Heart right ventricle (tissue), 16 donors: ENCODE measurements around the gene LHFPL5. TPM values are rescaled to one million over a fixed set of nuclear protein-coding genes. Genes with fewer than 3 reads are reported as not detected.

ENCODE experiments used
- ATAC-seq, 8 donors: fragments of 200-7000 bp; cut with Tn5 transposase; one replicate each; pipeline ENCODE4 v1.9.1; 2020; ENCODE audit warnings: mild to moderate bottlenecking in 8 of 8, moderate library complexity in 8 of 8, moderate number of reproducible peaks in 1 of 8
- DNase-seq, 2 donors: peaks; one replicate each; pipeline ENCODE4 v3.0.0-alpha.2; 2020
- H3K27ac ChIP-seq, 10 donors: fragments of 200-600 bp; sonication (generic) in 2 of 10; one replicate each; pipeline versions ENCODE4 v1.5.0 to v1.8.0; 2020 to 2022; ENCODE audit warnings: mild to moderate bottlenecking in 3 of 10
- H3K27me3 ChIP-seq, 7 donors: fragments of 200-600 bp; one replicate each; pipeline ENCODE4 v1.8.0; 2021 to 2022; ENCODE audit warnings: mild to moderate bottlenecking in 2 of 7
- H3K36me3 ChIP-seq, 9 donors: fragments of 200-600 bp; sonication (generic) in 1 of 9; one replicate each; pipeline versions ENCODE4 v1.5.0 to v1.8.0; 2020 to 2022; ENCODE audit warnings: mild to moderate bottlenecking in 2 of 9
- H3K4me1 ChIP-seq, 9 donors: fragments of 200-600 bp; sonication (generic) in 1 of 9; one replicate each; pipeline versions ENCODE4 v1.5.0 to v1.8.0; 2020 to 2022; ENCODE audit warnings: mild to moderate bottlenecking in 4 of 9
- H3K4me3 ChIP-seq, 10 donors: fragments of 200-600 bp; sonication (generic) in 2 of 10; one replicate each; pipeline versions ENCODE4 v1.5.0 to v1.8.0; 2020 to 2022; ENCODE audit warnings: mild to moderate bottlenecking in 7 of 10, moderate library complexity in 2 of 10
- H3K9me3 ChIP-seq, 11 donors: fragments of 200-600 bp in 10 of 11; sonication (generic) in 2 of 11; one replicate each; pipeline versions ENCODE4 v1.5.0 to v1.8.0; 2013 to 2022; ENCODE audit warnings: mild to moderate bottlenecking in 2 of 11, control low read depth in 1 of 11, moderate library complexity in 1 of 11
- WGBS, 2 donors: extraction: QIAGEN DNeasy Blood & Tissue Kit; methylation state at CpG; one replicate each; pipeline ENCODE4 v1.1.7; 2013; ENCODE audit warnings: inconsistent platforms in 1 of 2; 5-methylcytosine and 5-hydroxymethylcytosine counted together
- intact Hi-C, 10 donors: fragments of 100-400 bp; cut with DNase I; formaldehyde crosslinking; loops; one replicate each; pipeline versions ENCODE4 v1.11.1 to v1.14.2; 2022
- polyA plus RNA-seq, 2 donors: library from polyadenylated mRNA; stranded (reverse); fragments of 200-250 nt; gene quantifications; one replicate each; pipeline ENCODE4 v1.2.3, GENCODE V29; 2013
- total RNA-seq, 10 donors: library from RNA; stranded (reverse); fragmentation: NEBNext Ultra II Directional in 3 of 10; extraction: Animal tissue kit (Norgen Biotek cat#: 25700) in 3 of 10; gene quantifications; one replicate each; pipeline versions ENCODE4 v1.2.1 to v1.2.4, GENCODE V29; 2021 to 2023
- TF ChIP-seq, protein P1 (sequence below), 9 donors: fragments of 200-600 bp; sonication (generic) in 2 of 9; IDR thresholded peaks; one replicate each; pipeline versions ENCODE4 v1.5.0 to v1.8.0; 2021 to 2022; ENCODE audit warnings: antibody characterized with exemption in 9 of 9, mild to moderate bottlenecking in 5 of 9, moderate library complexity in 1 of 9
- donor health status: Arrhythmogenic right ventricular cardiomyopathy.
- donor health status: ischemic (EF 13 %, LVEDD 7.1; RV severe dilation, severe dysfunction).
- donor health status: healthy with polysubstance abuse.
- donor health status: DM: no; HTN: yes; CAD: no.
- donor health status: DM: no; HTN: no; CAD: no.
- donor health status: ischemic (EF 25% LVEDD 6.9; RV normal size, moderate dysfunction).
- donor health status: ischemic (EF 25% LVEDD 5.7; RV mildly dilated, moderate dysfunction).
- donor health status: healthy.
- donor health status: DM: yes; HTN: yes; CAD: no.
- donor health status: Ischemic cardiomyopathy.
- donor health status: ischemic (EF 35%, LVEDD 5.7; RV mildly dilated, moderate dysfunction).
- donor health status: nonischemic (EF 11% LVEDD 7.7; RV severe dilation, severe dysfunction).
- donor health status: DM: yes; HTN: yes; CAD: no.
- donor health status: PGD.
- donor health status: ischemic (EF 29% LVEDD 5.4; RV normal size, mild dysfunction).
- donor health status: nonischemic (EF 23%, LVEDD 6.1; RV moderate dilation, normal function).

Gene LHFPL5
- total and polyA plus RNA-seq, 12 donors: not detected

DNA sequence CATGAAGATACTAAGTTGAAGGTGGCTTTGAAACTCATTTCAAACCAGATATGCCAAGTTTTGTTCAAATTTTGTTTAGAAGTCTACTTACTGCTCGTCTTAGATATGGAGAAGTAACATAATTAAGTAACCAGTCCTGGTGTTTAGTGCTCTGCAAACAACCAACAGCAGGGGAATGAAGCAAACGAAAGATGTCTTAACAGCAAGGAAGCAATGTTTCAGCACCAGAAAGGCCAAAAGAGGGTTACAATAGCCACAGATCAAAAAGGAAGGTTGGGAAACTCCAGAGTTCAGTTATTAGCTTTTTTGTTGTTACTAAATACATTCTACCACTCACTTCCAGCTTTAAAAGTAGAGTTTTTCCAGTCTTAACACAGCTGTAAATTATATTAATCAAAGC lies 45.1 kb downstream of the LHFPL5 start:
- Histone ChIP-seq H3K27ac (no peak overlapping the region), H3K27me3 (no peaks in the 10 kb centered on the region), H3K4me3 (no peak overlapping the region), H3K36me3 (peaks cover 0 to 74% (median 7%) of the 10 kb centered on the region in 9 donors), H3K4me1 (no peaks in the 10 kb centered on the region), H3K9me3 (peaks cover 0 to 9% (median 7%) of the 10 kb centered on the region in 11 donors)
- DNase-seq (no peak), ATAC-seq (no peak)
- WGBS, 2 donors: 80 to 85% methylated on average over 2 of the region's 2 CpGs
- intact Hi-C loops: no loop called here
- TF ChIP-seq, protein P1, sequence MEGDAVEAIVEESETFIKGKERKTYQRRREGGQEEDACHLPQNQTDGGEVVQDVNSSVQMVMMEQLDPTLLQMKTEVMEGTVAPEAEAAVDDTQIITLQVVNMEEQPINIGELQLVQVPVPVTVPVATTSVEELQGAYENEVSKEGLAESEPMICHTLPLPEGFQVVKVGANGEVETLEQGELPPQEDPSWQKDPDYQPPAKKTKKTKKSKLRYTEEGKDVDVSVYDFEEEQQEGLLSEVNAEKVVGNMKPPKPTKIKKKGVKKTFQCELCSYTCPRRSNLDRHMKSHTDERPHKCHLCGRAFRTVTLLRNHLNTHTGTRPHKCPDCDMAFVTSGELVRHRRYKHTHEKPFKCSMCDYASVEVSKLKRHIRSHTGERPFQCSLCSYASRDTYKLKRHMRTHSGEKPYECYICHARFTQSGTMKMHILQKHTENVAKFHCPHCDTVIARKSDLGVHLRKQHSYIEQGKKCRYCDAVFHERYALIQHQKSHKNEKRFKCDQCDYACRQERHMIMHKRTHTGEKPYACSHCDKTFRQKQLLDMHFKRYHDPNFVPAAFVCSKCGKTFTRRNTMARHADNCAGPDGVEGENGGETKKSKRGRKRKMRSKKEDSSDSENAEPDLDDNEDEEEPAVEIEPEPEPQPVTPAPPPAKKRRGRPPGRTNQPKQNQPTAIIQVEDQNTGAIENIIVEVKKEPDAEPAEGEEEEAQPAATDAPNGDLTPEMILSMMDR (IDR thresholded peaks at IDR 0.05): no peak

DNA sequence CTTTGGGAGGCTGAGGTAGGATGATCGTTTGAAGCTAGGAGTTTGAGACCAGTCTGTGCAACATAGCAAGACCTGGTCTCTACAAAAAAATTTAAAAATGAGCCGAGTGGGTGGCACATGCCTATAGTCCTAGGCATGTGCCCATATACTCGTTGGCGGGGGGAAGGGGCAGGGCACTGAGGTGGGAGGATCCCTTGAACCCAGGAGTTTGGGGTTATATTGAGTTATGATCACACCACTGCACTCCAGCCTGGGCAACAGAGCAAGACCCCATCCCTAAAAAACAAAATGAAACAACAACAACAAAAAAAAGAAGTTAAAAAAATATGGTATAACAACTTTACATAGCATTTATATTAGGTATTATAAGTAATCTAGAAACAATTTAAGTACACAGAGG lies 47.8 kb downstream of the LHFPL5 start:
- 95 to 99% methylated on average over 4 of the region's 4 CpGs for WGBS, 2 donors
- TF ChIP-seq, protein P1 (IDR thresholded peaks at IDR 0.05): no peak
- ATAC-seq: no peak

DNA sequence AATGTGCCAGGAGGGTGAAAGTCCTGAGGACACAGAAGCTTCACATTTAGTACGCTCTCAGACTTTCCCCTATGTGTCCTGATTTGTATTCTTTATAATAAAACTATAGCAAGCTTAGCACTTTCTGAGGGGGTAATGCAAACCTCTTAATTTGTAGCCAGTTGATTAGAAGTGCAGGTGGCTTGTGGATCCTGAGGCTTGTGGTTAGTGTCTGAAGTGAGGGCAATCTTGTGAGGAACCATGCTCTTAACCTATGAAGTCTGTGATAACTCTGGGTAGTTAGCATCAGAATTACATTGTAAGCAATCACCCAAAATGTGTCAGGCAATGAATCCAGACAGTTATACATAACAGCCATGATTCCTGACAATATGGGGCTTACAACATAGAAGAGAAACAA lies 51.1 kb downstream of the LHFPL5 start:
- Histone ChIP-seq H3K27ac (no peak overlapping the region), H3K36me3 (peaks cover 0 to 94% (median 28%) of the 10 kb centered on the region in 9 donors), H3K9me3 (no peaks in the 10 kb centered on the region), H3K4me3 (no peak overlapping the region), H3K27me3 (no peaks in the 10 kb centered on the region), H3K4me1 (no peaks in the 10 kb centered on the region)
- TF ChIP-seq, protein P1 (IDR thresholded peaks at IDR 0.05): no peak
- WGBS, 2 donors: 95 to 97% methylated on average over 1 of the region's 1 CpG
- DNase-seq (no peak), ATAC-seq (no peak)
- intact Hi-C loops: no loop called here

More for the DNA sequence above, 47.8 kb downstream of the LHFPL5 start:
- peaks cover 0 to 86% (median 22%) of the 10 kb centered on the region in 9 donors for H3K36me3 ChIP-seq
- no peak overlapping the region for H3K4me3 ChIP-seq
- H3K27ac ChIP-seq: no peak overlapping the region
- H3K9me3 ChIP-seq: peaks cover 0 to 9% (median 7%) of the 10 kb centered on the region in 11 donors
- no peak for DNase-seq
- H3K4me1 ChIP-seq: no peaks in the 10 kb centered on the region
- H3K27me3 ChIP-seq: no peaks in the 10 kb centered on the region
- intact Hi-C loops: no loop called here

DNA sequence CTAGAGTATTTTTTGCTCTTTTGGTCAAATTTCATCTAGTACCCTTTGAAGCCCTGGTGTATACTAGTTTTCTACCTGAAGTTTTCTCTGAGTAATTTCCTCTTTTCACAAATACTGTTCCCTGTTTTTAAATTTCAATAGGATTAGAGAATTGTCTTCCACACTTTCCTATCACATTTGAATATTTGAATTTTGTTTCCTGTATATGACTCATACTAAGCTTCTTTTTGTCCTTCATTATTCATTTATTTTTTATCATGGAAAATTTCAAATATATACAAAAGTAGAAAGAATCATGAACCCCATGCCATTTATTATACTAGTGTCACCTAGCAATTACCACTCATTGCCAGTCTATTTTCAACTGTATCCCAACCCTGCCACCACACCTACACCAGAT lies 52.7 kb downstream of the LHFPL5 start:
- Histone ChIP-seq H3K4me1 (no peaks in the 10 kb centered on the region), H3K27me3 (no peaks in the 10 kb centered on the region), H3K4me3 (no peak overlapping the region), H3K36me3 (peaks cover 0 to 91% (median 23%) of the 10 kb centered on the region in 9 donors), H3K27ac (no peak overlapping the region), H3K9me3 (no peaks in the 10 kb centered on the region)
- ATAC-seq (no peak), DNase-seq (no peak)
- intact Hi-C loops: no loop called here
- TF ChIP-seq, protein P1 (IDR thresholded peaks at IDR 0.05): no peak
